Caki2 (cell line): ENCODE data around the gene GRHL1. TPM values are rescaled to one million over a fixed set of nuclear protein-coding genes. Genes with fewer than 3 reads are reported as not detected.

Source experiments
- DNase-seq: peaks from one replicate; pipeline ENCODE4 v3.0.0-alpha.2; 2015; ENCODE audit warnings: low read depth
- in situ Hi-C: cut with HindIII; loops from 2 replicates; pipeline ENCODE4 v1.10.0; 2016; ENCODE audit warnings: low sequenced_read_pairs, low pct_unique_long_range_greater_than_20kb, mixed read lengths
- total RNA-seq: library from RNA; depleted of rRNA; stranded (reverse); fragments of >200 nt; shearing (Covaris generic); gene quantifications from 2 replicates; pipeline ENCODE4 v1.2.3, GENCODE V29; 2014; ENCODE audit warnings: low replicate concordance

GRHL1 gene
- total RNA-seq, 1 experiment from 2014 or later: 9.1 TPM

- in situ Hi-C loops: loop anchor here (25.0 kb wide), 1 partner anchor 155 kb away; no protein-coding TSS in a partner anchor
- DNase-seq: no peak
Observed at GRCh38 chr2:9967053-9967775, 15.7 kb downstream of the GRHL1 start.

GRCh38 chr2:9968553-9969497 is 17.3 kb downstream of the GRHL1 start:
- in situ Hi-C loops: loop anchor here (25.0 kb wide), 1 partner anchor 157 kb away; no protein-coding TSS in a partner anchor
- DNase-seq: no peak

- no peak for DNase-seq
- in situ Hi-C loops: loop anchor here (25.0 kb wide), 1 partner anchor 158 kb away; no protein-coding TSS in a partner anchor
Observed at GRCh38 chr2:9970200-9971044, 18.9 kb downstream of the GRHL1 start.

GRCh38 chr2:9971105-9971818 is 19.8 kb downstream of the GRHL1 start:
- DNase-seq: no peak
- in situ Hi-C loops: loop anchor here (25.0 kb wide), 1 partner anchor 159 kb away; no protein-coding TSS in a partner anchor

- no peak for DNase-seq
- in situ Hi-C loops: loop anchor here (25.0 kb wide), 1 partner anchor 160 kb away; no protein-coding TSS in a partner anchor
Observed at GRCh38 chr2:9971890-9972289, 20.4 kb downstream of the GRHL1 start.

- in situ Hi-C loops: loop anchor here (25.0 kb wide), 1 partner anchor 161 kb away; no protein-coding TSS in a partner anchor
- peak; percentile 86 for DNase-seq
Observed at GRCh38 chr2:9972621-9973479, 21.4 kb downstream of the GRHL1 start.

GRCh38 chr2:9973690-9974089 is 22.2 kb downstream of the GRHL1 start:
- in situ Hi-C loops: loop anchor here (25.0 kb wide), 1 partner anchor 161 kb away; no protein-coding TSS in a partner anchor
- peak; percentile 60 for DNase-seq

- peak; percentile 34 for DNase-seq
- in situ Hi-C loops: loop anchor here (25.0 kb wide), 1 partner anchor 162 kb away; no protein-coding TSS in a partner anchor
Observed at GRCh38 chr2:9974343-9974742, 22.9 kb downstream of the GRHL1 start.

GRCh38 chr2:9975328-9975727 is 23.8 kb downstream of the GRHL1 start:
- in situ Hi-C loops: no loop called here

GRCh38 chr2:9975805-9976447 is 24.4 kb downstream of the GRHL1 start:
- in situ Hi-C loops: no loop called here
- DNase-seq: peak; percentile 88

More at GRCh38 chr2:9975328-9975727, 23.8 kb downstream of the GRHL1 start:
- peak; percentile 38 for DNase-seq

- peak; percentile 76 for DNase-seq
Observed at GRCh38 chr2:9979977-9980376, 28.5 kb downstream of the GRHL1 start.

GRCh38 chr2:9980520-9980919 is 29.0 kb downstream of the GRHL1 start:
- peak; percentile 77 for DNase-seq

More at GRCh38 chr2:9979977-9980376, 28.5 kb downstream of the GRHL1 start:
- in situ Hi-C loops: no loop called here

GRCh38 chr2:9981655-9982054 is 30.2 kb downstream of the GRHL1 start:
- no peak for DNase-seq
- in situ Hi-C loops: no loop called here

More at GRCh38 chr2:9980520-9980919, 29.0 kb downstream of the GRHL1 start:
- in situ Hi-C loops: no loop called here

GRCh38 chr2:9982248-9982647 is 30.8 kb downstream of the GRHL1 start:
- DNase-seq: no peak
- in situ Hi-C loops: no loop called here

- no peak for DNase-seq
- in situ Hi-C loops: no loop called here
Observed at GRCh38 chr2:9982891-9983290, 31.4 kb downstream of the GRHL1 start.
